OCI-LY7 (cell line): ENCODE data around the gene G6PC3.

Source experiments
- EZH2phosphoT487 ChIP-seq: fragments of 200-600 bp; sonication (generic); IDR thresholded peaks from 2 replicates; pipeline ENCODE4 v1.6.1; 2018; ENCODE audit warnings: low read depth, borderline replicate concordance, mild to moderate bottlenecking, mixed run types, antibody characterized with exemption, low read length, moderate library complexity, mixed read lengths
- TF ChIP-seq, protein P1 (sequence below): fragments of 200-600 bp; sonication (generic); conservative IDR thresholded peaks from 2 replicates; pipeline ENCODE4 v1.5.1; 2014; ENCODE audit warnings: mild to moderate bottlenecking, antibody characterized with exemption, low read length, moderate library complexity, mixed read lengths

DNA sequence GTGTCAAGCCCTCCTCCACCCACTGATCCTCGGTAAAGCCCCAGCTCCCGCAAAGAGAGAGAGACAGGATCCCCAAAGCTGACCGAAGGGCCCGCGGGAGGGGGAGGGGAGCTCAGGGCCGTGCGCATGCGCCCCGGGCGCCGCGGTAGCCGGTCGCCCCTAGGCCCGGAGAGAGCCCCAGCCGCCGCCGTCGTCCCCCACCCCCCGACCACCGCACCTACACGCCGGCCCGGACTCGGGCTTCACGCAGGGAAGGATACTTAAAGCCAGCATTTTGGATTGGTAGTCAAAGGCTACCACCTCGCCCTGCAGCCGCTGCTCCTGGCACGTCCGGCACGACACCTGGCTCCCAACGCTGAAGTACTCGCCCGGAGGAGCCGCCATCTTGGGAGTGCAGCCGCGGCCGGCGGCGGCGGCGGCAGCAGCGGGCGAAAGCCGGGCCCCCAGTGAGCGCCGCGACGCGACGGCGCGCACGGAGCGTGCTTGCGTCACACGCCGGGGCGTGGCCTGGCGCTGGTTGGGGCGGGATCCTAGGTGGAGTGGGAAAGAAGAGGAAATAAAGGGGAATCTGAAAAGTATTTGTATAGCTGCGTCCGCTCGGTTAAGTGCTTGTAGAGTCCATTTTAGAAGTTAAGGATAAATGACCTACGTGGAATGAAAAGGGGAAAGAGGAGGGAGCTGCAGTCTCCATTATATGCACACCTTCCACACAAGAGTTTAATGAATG, 4.2 kb upstream of the G6PC3 start, which contains the start of gene LSM12:
- TF ChIP-seq, protein P1, sequence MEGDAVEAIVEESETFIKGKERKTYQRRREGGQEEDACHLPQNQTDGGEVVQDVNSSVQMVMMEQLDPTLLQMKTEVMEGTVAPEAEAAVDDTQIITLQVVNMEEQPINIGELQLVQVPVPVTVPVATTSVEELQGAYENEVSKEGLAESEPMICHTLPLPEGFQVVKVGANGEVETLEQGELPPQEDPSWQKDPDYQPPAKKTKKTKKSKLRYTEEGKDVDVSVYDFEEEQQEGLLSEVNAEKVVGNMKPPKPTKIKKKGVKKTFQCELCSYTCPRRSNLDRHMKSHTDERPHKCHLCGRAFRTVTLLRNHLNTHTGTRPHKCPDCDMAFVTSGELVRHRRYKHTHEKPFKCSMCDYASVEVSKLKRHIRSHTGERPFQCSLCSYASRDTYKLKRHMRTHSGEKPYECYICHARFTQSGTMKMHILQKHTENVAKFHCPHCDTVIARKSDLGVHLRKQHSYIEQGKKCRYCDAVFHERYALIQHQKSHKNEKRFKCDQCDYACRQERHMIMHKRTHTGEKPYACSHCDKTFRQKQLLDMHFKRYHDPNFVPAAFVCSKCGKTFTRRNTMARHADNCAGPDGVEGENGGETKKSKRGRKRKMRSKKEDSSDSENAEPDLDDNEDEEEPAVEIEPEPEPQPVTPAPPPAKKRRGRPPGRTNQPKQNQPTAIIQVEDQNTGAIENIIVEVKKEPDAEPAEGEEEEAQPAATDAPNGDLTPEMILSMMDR, result no peak
- no peak for TF ChIP-seq EZH2phosphoT487
